ENCODE results near the gene STRADB.

- no peak for TF ChIP-seq CTCF (IDR thresholded peaks at IDR 0.05; ENCODE audit: poor library complexity)
- TF ChIP-seq EZH2 (IDR thresholded peaks at IDR 0.05; ENCODE audit: borderline replicate concordance): no peak
- TF ChIP-seq EZH2phosphoT487 (IDR thresholded peaks at IDR 0.05; ENCODE audit: low read depth, severe bottlenecking, unreplicated experiment): no peak
Measured at GRCh38 chr2:201425952-201426351, 25.6 kb upstream of the STRADB start.
